ENCODE data around the gene DNAH3. TPM values are rescaled to one million over a fixed set of nuclear protein-coding genes. Genes with fewer than 3 reads are reported as not detected.

Gene DNAH3
- total and polyA plus RNA-seq, 8 donors, result 0.03 TPM; not detected in 7

DNA sequence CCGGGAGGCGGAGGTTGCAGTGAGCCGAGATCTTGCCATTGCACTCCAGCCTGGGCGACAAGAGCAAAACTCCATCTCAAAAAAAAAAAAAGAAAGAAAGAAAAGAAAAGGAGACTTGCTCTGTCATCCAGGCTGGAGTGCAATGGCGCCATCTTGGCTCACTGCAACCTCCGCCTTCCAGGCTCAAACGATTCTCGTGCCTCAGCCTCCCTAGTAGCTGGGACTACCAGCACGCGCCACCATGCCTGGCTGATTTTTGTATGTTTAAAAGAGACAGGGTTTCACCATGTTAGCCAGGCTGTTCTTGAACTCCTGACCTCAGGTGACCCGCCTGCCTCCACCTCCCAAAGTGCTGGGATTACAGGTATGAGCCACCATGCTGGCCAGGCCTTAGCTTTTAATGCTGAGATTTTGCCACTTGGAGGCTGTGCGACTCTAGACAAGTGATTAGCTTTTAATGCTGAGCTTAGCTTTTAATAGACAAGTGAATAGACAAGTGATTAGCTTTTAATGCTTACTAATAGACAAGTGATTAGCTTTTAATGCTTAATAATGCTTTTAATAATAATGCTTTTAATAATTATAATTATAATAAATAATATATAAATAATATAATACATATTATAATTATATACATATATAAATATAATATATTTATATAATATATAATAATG, 17.4 kb upstream of the DNAH3 start:
- H3K9me3 ChIP-seq, result no peaks in the 10 kb centered on the region
- H3K27ac ChIP-seq, result no peak overlapping the region
- DNase-seq (no peak), ATAC-seq (no peak), FAIRE-seq (no peak)
- H3K27me3 ChIP-seq, result no peaks in the 10 kb centered on the region
- 97 to 98% methylated on average over 12 of the region's 12 CpGs for WGBS, 2 donors
- TF ChIP-seq, protein P1, sequence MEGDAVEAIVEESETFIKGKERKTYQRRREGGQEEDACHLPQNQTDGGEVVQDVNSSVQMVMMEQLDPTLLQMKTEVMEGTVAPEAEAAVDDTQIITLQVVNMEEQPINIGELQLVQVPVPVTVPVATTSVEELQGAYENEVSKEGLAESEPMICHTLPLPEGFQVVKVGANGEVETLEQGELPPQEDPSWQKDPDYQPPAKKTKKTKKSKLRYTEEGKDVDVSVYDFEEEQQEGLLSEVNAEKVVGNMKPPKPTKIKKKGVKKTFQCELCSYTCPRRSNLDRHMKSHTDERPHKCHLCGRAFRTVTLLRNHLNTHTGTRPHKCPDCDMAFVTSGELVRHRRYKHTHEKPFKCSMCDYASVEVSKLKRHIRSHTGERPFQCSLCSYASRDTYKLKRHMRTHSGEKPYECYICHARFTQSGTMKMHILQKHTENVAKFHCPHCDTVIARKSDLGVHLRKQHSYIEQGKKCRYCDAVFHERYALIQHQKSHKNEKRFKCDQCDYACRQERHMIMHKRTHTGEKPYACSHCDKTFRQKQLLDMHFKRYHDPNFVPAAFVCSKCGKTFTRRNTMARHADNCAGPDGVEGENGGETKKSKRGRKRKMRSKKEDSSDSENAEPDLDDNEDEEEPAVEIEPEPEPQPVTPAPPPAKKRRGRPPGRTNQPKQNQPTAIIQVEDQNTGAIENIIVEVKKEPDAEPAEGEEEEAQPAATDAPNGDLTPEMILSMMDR (IDR thresholded peaks at IDR 0.05), result no peak
- peaks cover 0 to 27% (median 0%) of the 10 kb centered on the region in 3 donors for H3K36me3 ChIP-seq
- intact Hi-C loops (cut with DNase I), result no loop called here
- peaks cover 5 to 6% (median 5%) of the 10 kb centered on the region in 3 donors for H3K4me1 ChIP-seq
- H3K4me3 ChIP-seq, result no peak overlapping the region

DNA sequence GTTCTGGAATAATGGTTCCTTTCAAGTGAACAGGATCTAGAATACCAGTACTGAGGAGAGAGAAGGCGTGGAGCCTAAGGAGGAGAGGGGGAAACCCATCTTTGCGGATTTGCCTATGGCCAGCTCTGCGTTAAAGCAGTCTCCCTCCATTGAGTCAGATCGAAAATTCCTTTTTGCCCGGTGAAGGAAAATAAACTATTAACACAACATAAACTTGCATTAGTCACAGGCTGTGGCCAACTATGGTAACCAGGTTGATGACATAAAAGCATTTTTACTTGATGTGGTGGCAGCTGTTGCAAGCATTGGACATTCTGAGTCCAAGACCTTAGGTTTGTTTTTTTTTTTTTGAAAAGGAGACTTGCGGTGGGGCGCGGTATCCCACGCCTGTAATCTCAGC, 16.7 kb upstream of the DNAH3 start:
- H3K9me3 ChIP-seq, result no peaks in the 10 kb centered on the region
- intact Hi-C loops (cut with DNase I), result no loop called here
- DNase-seq, result no peak
- 95 to 96% methylated on average over 9 of the region's 9 CpGs for WGBS, 2 donors
- H3K27ac ChIP-seq, result no peak overlapping the region
- H3K36me3 ChIP-seq, result peaks cover 0 to 20% (median 0%) of the 10 kb centered on the region in 3 donors
- FAIRE-seq, result no peak
- H3K4me3 ChIP-seq, result no peak overlapping the region
- no peak for ATAC-seq
- TF ChIP-seq, protein P1 (IDR thresholded peaks at IDR 0.05), result no peak
- peaks cover 11 to 13% (median 12%) of the 10 kb centered on the region in 3 donors for H3K4me1 ChIP-seq
- no peaks in the 10 kb centered on the region for H3K27me3 ChIP-seq

DNA sequence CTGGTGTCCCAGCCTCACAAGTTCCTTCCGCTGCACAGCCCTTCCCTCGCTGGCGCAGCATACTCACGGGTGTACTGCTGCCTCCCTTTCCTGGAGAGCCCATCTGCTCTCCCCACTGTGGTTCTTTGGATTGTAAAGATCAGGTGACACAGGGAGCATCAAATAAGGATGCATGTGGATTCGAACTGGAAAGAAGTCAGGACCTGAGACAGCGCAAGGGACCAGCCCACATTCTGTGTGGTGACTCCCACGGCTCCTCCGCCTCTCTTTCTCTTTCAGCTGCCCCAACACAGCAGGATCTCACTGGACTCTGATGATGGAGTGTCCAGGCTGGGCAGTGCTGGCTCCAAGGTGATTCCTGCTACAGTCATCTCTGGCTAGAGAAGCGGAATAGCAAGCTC, 15.9 kb upstream of the DNAH3 start:
- no peaks in the 10 kb centered on the region for H3K9me3 ChIP-seq
- H3K4me1 ChIP-seq, result peaks cover 11 to 15% (median 13%) of the 10 kb centered on the region in 3 donors
- TF ChIP-seq, protein P1 (IDR thresholded peaks at IDR 0.05), result no peak
- H3K4me3 ChIP-seq, result no peak overlapping the region
- H3K27me3 ChIP-seq, result no peaks in the 10 kb centered on the region
- DNase-seq, result no peak
- 91 to 95% methylated on average over 9 of the region's 9 CpGs for WGBS, 2 donors
- no peak for FAIRE-seq
- H3K27ac ChIP-seq, result no peak overlapping the region
- no peak for ATAC-seq
- intact Hi-C loops (cut with DNase I), result no loop called here
- peaks cover 0 to 12% (median 0%) of the 10 kb centered on the region in 3 donors for H3K36me3 ChIP-seq

DNA sequence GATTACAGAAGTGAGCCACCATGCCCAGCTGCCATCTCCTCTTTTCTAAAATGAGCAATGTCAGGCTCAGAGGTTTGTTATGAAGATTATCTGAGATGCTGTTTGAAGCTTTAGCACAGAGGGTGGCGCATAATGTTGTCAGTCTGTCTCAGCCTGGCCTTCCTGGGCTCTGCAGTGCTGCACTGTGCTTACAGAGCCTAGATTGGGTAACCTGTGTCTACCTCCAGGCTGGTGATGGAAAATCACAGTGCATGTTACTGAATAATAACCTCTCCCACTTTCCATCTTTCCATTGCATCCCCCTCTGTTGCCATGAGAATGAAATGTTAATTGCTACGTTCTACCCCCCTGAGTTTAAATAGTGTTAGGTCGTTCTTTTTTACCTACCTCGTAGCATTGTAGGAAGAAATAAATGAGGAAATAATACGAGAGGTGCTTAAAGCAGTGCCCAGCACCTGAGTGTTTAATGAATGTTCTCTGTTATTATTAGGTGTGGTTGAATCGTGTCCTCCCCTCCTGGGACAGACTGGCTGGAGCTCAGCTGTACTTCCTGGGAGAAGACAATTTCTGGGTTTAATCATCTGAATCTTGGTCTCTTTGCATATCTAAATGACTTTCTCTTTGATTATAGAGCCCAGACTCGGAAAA, 14.0 kb upstream of the DNAH3 start:
- intact Hi-C loops (cut with DNase I), result no loop called here
- Histone ChIP-seq H3K27ac (no peak overlapping the region), H3K27me3 (no peaks in the 10 kb centered on the region), H3K4me1 (peaks cover 15 to 26% (median 19%) of the 10 kb centered on the region in 3 donors), H3K4me3 (no peak overlapping the region), H3K9me3 (no peaks in the 10 kb centered on the region), H3K36me3 (no peaks in the 10 kb centered on the region)
- 87 to 91% methylated on average over 7 of the region's 7 CpGs for WGBS, 2 donors
- FAIRE-seq (no peak), DNase-seq (no peak), ATAC-seq (peak in 2 of 4 donors; percentile 39 to 51)
- TF ChIP-seq, protein P1 (IDR thresholded peaks at IDR 0.05), result no peak

DNA sequence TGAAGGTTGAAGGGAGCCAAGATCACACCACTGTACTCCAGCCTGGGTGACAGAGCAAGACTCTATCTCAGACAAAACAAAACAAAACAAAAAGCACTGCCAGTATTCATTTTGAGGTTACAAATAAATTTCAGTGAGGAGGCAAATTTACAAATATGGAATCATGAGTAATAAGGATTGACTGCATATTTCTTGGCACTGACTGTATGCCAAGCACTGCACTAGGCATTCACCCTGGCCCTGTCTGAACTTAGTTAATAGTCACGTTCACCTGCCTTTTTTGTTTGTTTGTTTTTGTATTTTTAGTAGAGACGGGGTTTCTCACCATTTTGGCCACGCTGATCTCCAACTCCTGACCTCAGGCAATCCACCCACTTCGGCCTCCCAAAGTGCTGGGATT, 12.9 kb upstream of the DNAH3 start:
- WGBS, 2 donors, result 65 to 72% methylated on average over 4 of the region's 4 CpGs
- peaks cover 15 to 26% (median 19%) of the 10 kb centered on the region in 3 donors for H3K4me1 ChIP-seq
- H3K9me3 ChIP-seq, result no peaks in the 10 kb centered on the region
- intact Hi-C loops (cut with DNase I), result no loop called here
- no peak overlapping the region for H3K4me3 ChIP-seq
- no peak overlapping the region for H3K27ac ChIP-seq
- DNase-seq (no peak), FAIRE-seq (no peak), ATAC-seq (no peak)
- H3K36me3 ChIP-seq, result no peaks in the 10 kb centered on the region
- TF ChIP-seq, protein P1 (IDR thresholded peaks at IDR 0.05), result no peak
- H3K27me3 ChIP-seq, result no peaks in the 10 kb centered on the region
